ENCODE data around the gene GLCE.

GLCE gene

GRCh38 chr15:69154684-69155083, 5.8 kb upstream of the GLCE start:
- no peak overlapping the region for H3K4me3 ChIP-seq (ENCODE audit: low read depth, low read length)
- TF ChIP-seq CTCF (IDR thresholded peaks at IDR 0.05; ENCODE audit: low read depth, low read length) = no peak
- in situ Hi-C loops (cut with HindIII; ENCODE audit: low sequenced_read_pairs) = no loop called here
- peak; percentile 61 for DNase-seq (ENCODE audit: low read depth, low spot score)

GRCh38 chr15:69156736-69157381, 3.6 kb upstream of the GLCE start:
- in situ Hi-C loops (cut with HindIII; ENCODE audit: low sequenced_read_pairs) = no loop called here
- H3K4me3 ChIP-seq (ENCODE audit: low read depth, low read length) = no peak overlapping the region
- no peak for TF ChIP-seq CTCF (IDR thresholded peaks at IDR 0.05; ENCODE audit: low read depth, low read length)
- DNase-seq (ENCODE audit: low read depth, low spot score) = no peak

GRCh38 chr15:69158201-69158842, 2.1 kb upstream of the GLCE start:
- no peak for DNase-seq (ENCODE audit: low read depth, low spot score)
- no peak for TF ChIP-seq CTCF (IDR thresholded peaks at IDR 0.05; ENCODE audit: low read depth, low read length)
- in situ Hi-C loops (cut with HindIII; ENCODE audit: low sequenced_read_pairs) = no loop called here
- H3K4me3 ChIP-seq (ENCODE audit: low read depth, low read length) = no peak overlapping the region

DNA sequence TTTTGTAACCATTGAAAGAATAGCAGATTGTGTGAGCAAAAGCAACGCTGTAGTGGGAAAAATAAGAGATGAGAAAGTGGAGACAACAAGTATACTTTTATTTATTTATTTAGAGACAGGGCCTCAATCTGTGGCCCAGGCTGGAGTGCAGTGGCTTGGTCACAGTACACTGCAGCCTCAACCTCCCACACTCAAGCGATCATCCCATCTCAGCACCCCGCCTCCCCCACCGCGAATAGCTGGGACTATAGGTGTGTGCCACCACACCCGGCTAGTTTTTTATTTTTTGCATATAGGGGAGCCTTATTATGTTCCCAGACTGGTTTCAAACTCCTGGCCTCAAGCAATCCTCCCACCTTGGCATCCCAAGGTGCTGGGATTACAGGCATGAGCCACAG, 1.6 kb upstream of the GLCE start:
- DNase-seq (ENCODE audit: low read depth, low spot score) = no peak
- H3K4me3 ChIP-seq (ENCODE audit: low read depth, low read length) = no peak overlapping the region
- no peak for TF ChIP-seq CTCF (IDR thresholded peaks at IDR 0.05; ENCODE audit: low read depth, low read length)
- in situ Hi-C loops (cut with HindIII; ENCODE audit: low sequenced_read_pairs) = no loop called here

- no peak for DNase-seq (ENCODE audit: low read depth, low spot score)
- peak overlapping the region; percentile 66 for H3K4me3 ChIP-seq (ENCODE audit: low read depth, low read length)
- in situ Hi-C loops (cut with HindIII; ENCODE audit: low sequenced_read_pairs) = no loop called here
- TF ChIP-seq CTCF (IDR thresholded peaks at IDR 0.05; ENCODE audit: low read depth, low read length) = no peak
Measured at GRCh38 chr15:69159805-69160140, 662 bp upstream of the GLCE start.

DNA sequence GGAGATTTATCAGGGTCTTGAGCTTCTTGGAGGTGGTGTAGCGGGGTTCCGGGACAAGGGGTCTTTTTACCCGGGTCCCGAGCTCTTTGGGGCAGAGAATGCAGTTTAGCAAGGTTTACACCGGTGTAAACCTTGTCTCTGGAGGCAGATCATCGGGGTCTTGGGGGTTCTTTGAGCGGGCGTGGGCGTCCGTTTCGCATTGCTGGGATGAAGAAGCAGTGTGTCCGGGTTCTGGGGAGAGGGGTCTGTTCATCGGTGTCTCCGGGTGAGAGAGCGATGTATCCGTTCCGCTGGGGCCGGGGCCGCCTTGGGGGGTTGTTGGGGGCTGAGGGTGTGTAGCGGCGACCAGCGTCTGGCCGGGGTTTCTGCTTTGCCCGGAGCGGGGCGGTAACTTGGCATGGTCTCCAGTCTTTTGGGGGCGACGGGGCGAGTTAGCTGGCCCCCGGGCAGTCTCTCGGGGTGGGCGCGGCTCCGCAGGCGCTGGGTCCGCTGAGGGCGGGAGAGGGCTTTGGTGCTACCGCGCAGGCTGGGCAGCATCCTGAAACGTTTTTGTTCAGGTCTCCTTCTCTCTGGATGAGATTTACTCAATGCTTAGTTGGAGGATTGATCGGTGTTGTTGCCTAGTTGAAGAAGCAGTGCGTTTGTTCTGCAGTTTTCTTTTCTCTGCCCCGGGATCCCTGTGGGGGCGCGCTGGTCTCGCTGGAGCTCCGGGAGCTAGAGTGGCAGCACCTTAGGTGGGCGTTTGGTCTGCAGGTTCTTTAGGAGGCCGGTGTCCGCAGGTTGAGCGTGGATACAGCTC, 843 bp downstream of the GLCE start:
- TF ChIP-seq CTCF (IDR thresholded peaks at IDR 0.05; ENCODE audit: low read depth, low read length) = peak; percentile 48
- H3K4me3 ChIP-seq (ENCODE audit: low read depth, low read length) = peak overlapping the region; percentile 66
- in situ Hi-C loops (cut with HindIII; ENCODE audit: low sequenced_read_pairs) = no loop called here
- DNase-seq (ENCODE audit: low read depth, low spot score) = peak; percentile 29
